ENCODE data around the gene BCAS3.
"Not testable (repeated sequence)": the region's sequence is repeated elsewhere in the genome, so short reads cannot be mapped to it uniquely, and the experiment has no call there.

The BCAS3 gene

DNA sequence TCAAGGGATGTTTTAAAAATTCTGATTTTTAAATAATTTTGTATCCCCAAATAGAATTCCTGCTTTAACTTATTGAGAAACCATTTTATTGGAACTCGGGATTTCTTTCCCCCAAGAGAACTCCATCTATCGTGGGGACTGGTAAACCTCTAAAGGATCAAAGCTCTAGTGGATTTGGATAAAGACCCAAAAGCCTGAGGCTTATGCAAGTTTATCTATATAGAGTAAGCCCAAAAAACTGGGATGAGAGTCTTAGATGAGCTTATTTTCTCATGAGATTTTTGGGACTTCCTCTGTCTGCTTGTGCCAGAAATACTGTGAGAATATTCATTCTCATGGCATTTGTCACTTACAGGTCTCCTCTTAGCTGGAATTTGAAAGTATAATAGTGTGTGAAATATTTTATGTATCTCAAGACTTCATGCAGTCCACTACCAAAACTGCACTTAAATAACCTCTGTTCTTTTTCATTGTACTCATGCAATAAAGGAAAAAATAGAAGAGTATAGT, 333.1 kb downstream of the BCAS3 start:
- Histone ChIP-seq H3K27ac (ENCODE audit: low read depth, low read length) (no peak overlapping the region), H3K4me1 (ENCODE audit: control insufficient read depth, insufficient read depth, low read length) (peaks cover 3% of the 10 kb centered on the region), H3K27me3 (ENCODE audit: control insufficient read depth, insufficient read depth, low read length) (no peaks in the 10 kb centered on the region), H3K36me3 (ENCODE audit: control insufficient read depth, insufficient read depth, low read length) (no peaks in the 10 kb centered on the region), H3K4me3 (ENCODE audit: low read length) (no peak overlapping the region), H3K9ac (ENCODE audit: low read length) (no peak overlapping the region)

DNA sequence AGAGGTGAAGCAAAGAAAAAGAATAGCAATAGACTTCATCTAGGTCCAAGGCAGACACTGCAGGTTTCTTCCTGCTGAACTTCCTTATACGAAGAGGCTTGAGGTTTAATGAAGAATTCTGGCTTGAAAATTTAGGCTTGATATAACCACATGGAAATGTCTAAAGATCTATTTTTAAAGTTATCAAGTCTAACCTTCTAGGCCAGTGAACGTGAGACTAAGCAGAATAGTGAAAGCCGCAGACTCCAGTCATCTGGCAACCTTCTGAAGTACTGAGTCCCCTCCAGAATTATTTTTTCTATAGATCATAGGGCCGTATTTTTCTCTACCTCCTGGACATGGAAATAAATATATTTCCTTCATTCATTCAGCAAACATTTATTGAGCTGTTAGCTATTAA, 333.6 kb downstream of the BCAS3 start:
- H3K4me1 ChIP-seq (ENCODE audit: control insufficient read depth, insufficient read depth, low read length): peaks cover 3% of the 10 kb centered on the region
- H3K27me3 ChIP-seq (ENCODE audit: control insufficient read depth, insufficient read depth, low read length): no peaks in the 10 kb centered on the region
- H3K9ac ChIP-seq (ENCODE audit: low read length): no peak overlapping the region
- H3K36me3 ChIP-seq (ENCODE audit: control insufficient read depth, insufficient read depth, low read length): no peaks in the 10 kb centered on the region
- no peak overlapping the region for H3K27ac ChIP-seq (ENCODE audit: low read depth, low read length)
- no peak overlapping the region for H3K4me3 ChIP-seq (ENCODE audit: low read length)

DNA sequence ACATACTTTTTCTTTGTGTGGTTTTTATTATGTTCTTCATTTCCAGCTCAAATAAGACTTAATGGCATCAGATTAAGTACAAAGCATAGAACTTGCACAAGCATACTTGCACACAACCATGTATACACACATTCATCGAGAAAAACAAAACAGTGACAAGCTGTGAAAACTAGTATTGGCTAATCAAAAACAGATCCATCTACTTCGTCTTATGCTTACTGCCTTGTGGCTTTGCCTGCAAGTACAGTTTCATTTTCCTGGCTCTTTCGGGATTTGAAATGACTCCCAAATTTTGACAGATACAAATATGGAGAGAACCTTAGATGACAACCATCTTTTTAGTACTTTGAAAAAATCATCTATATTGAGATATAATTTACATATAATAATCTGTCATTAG, 338.3 kb downstream of the BCAS3 start:
- Histone ChIP-seq H3K4me3 (ENCODE audit: low read length) (no peak overlapping the region), H3K27ac (ENCODE audit: low read depth, low read length) (no peak overlapping the region), H3K27me3 (ENCODE audit: control insufficient read depth, insufficient read depth, low read length) (no peaks in the 10 kb centered on the region), H3K36me3 (ENCODE audit: control insufficient read depth, insufficient read depth, low read length) (no peaks in the 10 kb centered on the region), H3K9ac (ENCODE audit: low read length) (no peak overlapping the region), H3K4me1 (ENCODE audit: control insufficient read depth, insufficient read depth, low read length) (no peaks in the 10 kb centered on the region)

DNA sequence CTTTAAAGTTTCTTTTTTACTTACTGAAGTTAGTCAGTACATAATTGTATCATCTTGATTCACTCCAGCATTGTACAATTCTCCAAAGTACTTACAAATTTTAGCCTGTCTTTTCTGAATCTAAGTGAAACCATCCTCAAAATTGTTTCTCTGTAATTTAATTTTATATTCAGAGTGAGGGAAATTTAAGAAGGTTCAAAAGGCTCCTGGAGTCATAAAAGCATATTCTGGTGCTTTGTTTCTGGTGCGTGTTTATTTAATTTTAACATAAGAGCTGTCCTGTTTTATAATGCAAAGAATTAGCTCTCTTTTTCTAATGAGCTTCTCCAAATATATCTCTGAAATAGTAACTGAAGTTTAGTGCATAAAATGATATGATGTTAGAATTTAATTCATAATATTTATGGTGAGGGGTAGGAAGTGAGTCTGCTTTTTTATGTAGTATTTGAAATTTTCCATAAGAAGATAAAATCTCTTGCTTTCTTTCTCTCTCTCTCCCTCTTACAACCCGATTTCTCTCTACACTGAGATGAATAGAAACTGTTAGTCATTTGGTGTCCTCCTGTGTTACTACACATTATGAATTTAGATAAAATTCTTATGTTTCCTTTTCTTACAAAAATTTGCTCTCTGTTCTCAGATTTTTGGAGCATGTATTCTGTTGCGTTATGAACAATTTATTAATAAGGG, 339.8 kb downstream of the BCAS3 start:
- no peaks in the 10 kb centered on the region for H3K36me3 ChIP-seq (ENCODE audit: control insufficient read depth, insufficient read depth, low read length)
- no peaks in the 10 kb centered on the region for H3K27me3 ChIP-seq (ENCODE audit: control insufficient read depth, insufficient read depth, low read length)
- H3K27ac ChIP-seq (ENCODE audit: low read depth, low read length): no peak overlapping the region
- no peaks in the 10 kb centered on the region for H3K4me1 ChIP-seq (ENCODE audit: control insufficient read depth, insufficient read depth, low read length)
- no peak overlapping the region for H3K9ac ChIP-seq (ENCODE audit: low read length)
- H3K4me3 ChIP-seq (ENCODE audit: low read length): no peak overlapping the region

DNA sequence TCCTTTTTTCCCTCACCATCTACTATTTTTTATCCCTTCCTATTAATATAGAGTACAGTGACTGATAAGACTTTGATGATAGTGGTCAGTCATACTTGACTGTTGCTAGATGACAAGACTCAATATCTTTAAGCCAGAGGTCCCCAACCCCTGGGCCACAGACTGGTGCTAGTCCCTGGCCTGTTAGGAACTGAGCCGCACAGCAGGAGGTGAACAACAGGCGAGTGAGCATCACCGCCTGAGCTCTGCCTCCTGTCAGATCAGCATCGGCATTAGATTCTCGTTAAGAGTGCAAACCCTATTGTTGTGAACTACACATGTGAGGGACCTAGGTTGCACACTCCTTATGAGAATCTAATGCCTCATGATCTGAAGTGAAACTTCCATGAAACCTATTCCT, 341.3 kb downstream of the BCAS3 start:
- no peak overlapping the region for H3K27ac ChIP-seq (ENCODE audit: low read depth, low read length)
- no peaks in the 10 kb centered on the region for H3K27me3 ChIP-seq (ENCODE audit: control insufficient read depth, insufficient read depth, low read length)
- no peaks in the 10 kb centered on the region for H3K36me3 ChIP-seq (ENCODE audit: control insufficient read depth, insufficient read depth, low read length)
- no peak overlapping the region for H3K4me3 ChIP-seq (ENCODE audit: low read length)
- H3K4me1 ChIP-seq (ENCODE audit: control insufficient read depth, insufficient read depth, low read length): no peaks in the 10 kb centered on the region
- H3K9ac ChIP-seq (ENCODE audit: low read length): no peak overlapping the region

DNA sequence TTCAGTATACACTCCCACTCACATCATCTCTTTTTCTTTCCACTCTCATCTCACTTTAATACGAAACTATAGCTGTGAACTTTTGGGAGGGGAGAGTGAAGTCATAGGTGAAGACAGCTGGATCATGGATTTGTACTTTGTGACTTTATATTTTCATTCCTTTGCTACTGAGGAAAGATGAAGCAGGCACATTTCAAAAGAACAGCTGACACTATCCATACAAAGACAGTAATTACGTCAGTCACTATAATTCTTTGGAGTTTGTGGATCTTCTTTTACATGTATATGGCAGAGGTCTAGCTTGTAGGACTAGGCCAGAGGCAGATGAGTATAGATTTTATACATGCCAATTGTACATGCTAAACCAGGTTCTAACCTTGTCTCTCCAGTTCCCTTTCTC, 346.3 kb downstream of the BCAS3 start:
- Histone ChIP-seq H3K4me3 (ENCODE audit: low read length) (no peak overlapping the region), H3K27ac (ENCODE audit: low read depth, low read length) (no peak overlapping the region), H3K27me3 (ENCODE audit: control insufficient read depth, insufficient read depth, low read length) (no peaks in the 10 kb centered on the region), H3K4me1 (ENCODE audit: control insufficient read depth, insufficient read depth, low read length) (no peaks in the 10 kb centered on the region), H3K9ac (ENCODE audit: low read length) (no peak overlapping the region), H3K36me3 (ENCODE audit: control insufficient read depth, insufficient read depth, low read length) (no peaks in the 10 kb centered on the region)

DNA sequence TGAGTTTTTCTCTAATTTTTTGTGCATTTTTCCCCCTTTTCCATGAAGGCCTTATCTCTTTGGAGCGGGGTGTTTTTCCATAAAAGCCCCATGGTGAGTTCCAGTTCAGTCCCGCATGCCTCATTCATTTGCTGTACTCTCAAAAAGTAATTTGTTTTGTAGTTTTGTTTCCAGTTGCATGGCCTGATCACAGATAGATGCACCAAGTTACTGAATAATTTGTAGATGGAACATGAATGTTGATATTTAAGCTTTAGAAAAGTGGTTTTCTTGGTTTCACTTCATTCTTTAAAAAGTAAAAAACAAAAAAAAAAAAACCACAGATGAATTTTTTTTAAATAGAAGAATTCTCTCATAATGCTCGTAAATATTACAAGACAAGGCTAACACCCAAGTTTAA, 349.2 kb downstream of the BCAS3 start:
- Histone ChIP-seq H3K27me3 (ENCODE audit: control insufficient read depth, insufficient read depth, low read length) (no peaks in the 10 kb centered on the region), H3K27ac (ENCODE audit: low read depth, low read length) (no peak overlapping the region), H3K9ac (ENCODE audit: low read length) (no peak overlapping the region), H3K4me1 (ENCODE audit: control insufficient read depth, insufficient read depth, low read length) (no peaks in the 10 kb centered on the region), H3K4me3 (ENCODE audit: low read length) (no peak overlapping the region), H3K36me3 (ENCODE audit: control insufficient read depth, insufficient read depth, low read length) (no peaks in the 10 kb centered on the region)

DNA sequence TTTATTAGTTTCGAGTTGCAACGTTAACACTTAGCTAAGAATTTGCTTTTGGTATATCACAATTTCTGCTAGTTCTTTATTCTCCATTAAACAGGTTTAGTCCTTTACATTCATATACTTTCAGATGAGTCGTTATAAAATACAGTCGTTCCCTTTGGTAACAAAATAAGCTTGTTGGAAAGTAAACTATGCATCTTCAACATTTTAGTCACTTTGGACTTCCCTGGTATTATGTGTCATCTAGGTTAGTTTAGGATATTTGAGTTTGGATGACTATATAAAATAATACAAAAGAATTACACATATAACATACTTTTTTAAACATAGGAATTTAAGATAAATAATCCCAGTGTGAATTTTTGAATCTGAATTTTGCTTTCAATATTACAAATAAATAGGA, 351.5 kb downstream of the BCAS3 start:
- no peaks in the 10 kb centered on the region for H3K36me3 ChIP-seq (ENCODE audit: control insufficient read depth, insufficient read depth, low read length)
- no peaks in the 10 kb centered on the region for H3K27me3 ChIP-seq (ENCODE audit: control insufficient read depth, insufficient read depth, low read length)
- H3K4me1 ChIP-seq (ENCODE audit: control insufficient read depth, insufficient read depth, low read length): no peaks in the 10 kb centered on the region
- H3K27ac ChIP-seq (ENCODE audit: low read depth, low read length): no peak overlapping the region
- H3K4me3 ChIP-seq (ENCODE audit: low read length): no peak overlapping the region
- H3K9ac ChIP-seq (ENCODE audit: low read length): no peak overlapping the region

DNA sequence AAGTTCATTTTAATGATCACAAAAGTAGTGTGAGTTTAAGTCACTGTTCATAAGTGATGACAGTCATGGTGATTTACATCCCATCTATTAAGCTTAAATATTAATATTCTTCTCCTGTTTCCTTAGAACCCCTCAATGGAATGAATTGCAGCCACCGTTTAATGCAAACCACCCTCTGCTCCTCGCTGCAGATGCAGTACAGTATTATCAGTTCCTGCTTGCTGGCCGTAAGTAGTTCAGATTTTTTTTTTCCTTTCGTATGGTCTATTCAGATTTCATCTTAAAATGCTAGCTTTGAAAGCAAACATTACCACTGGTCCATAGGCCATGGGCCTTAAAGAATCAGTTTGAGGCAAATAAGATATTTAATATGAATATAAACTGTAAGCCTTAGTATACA, 363.0 kb downstream of the BCAS3 start:
- Histone ChIP-seq H3K4me3 (ENCODE audit: low read length) (no peak overlapping the region), H3K36me3 (ENCODE audit: control insufficient read depth, insufficient read depth, low read length) (peaks cover under 1% of the 10 kb centered on the region), H3K4me1 (ENCODE audit: control insufficient read depth, insufficient read depth, low read length) (no peaks in the 10 kb centered on the region), H3K9ac (ENCODE audit: low read length) (no peak overlapping the region), H3K27ac (ENCODE audit: low read depth, low read length) (no peak overlapping the region), H3K27me3 (ENCODE audit: control insufficient read depth, insufficient read depth, low read length) (no peaks in the 10 kb centered on the region)

DNA sequence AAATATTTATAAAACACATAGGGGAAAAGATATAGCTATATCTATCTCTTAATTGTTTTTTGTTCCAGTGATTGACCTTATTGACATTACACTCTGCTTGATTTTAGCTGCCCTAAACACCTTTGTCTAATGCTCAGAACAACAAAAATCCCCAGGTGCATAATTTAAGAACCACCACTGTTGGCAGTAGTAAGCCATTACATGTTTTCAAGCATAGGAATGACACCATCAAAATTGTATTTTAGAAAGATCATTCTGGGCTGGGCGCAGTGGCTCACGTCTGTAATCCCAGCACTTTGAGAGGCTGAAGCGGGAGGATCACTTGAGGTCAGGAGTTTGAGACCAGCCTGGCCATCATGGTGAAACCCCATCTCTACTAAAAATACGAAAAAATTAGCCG, 364.7 kb downstream of the BCAS3 start:
- H3K9ac ChIP-seq (ENCODE audit: low read length); H3K4me3 ChIP-seq (ENCODE audit: low read length); H3K36me3 ChIP-seq (ENCODE audit: control insufficient read depth, insufficient read depth, low read length); H3K27ac ChIP-seq (ENCODE audit: low read depth, low read length); H3K27me3 ChIP-seq (ENCODE audit: control insufficient read depth, insufficient read depth, low read length); H3K4me1 ChIP-seq (ENCODE audit: control insufficient read depth, insufficient read depth, low read length): not testable (repeated sequence)

DNA sequence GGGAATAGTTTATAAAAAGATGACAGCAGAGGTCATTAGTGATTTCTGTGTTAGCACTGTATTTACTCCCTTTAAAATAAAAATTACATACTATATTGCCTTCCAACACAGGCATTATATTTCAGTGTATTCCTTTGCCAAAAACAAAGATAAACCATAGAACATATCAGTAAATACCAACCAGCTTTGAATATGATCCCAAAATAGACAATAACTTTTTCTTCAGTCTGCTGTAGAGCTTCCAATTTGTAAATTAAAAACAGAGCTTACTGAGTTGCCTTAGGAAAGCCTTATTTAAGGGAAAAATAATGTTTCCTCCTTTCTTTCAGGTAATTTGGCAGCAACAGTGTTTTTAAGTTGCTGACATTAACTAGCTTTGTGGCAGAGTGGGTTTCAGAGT, 369.9 kb downstream of the BCAS3 start:
- Histone ChIP-seq H3K27me3 (ENCODE audit: control insufficient read depth, insufficient read depth, low read length) (no peaks in the 10 kb centered on the region), H3K4me1 (ENCODE audit: control insufficient read depth, insufficient read depth, low read length) (no peaks in the 10 kb centered on the region), H3K9ac (ENCODE audit: low read length) (no peak overlapping the region), H3K36me3 (ENCODE audit: control insufficient read depth, insufficient read depth, low read length) (no peaks in the 10 kb centered on the region), H3K27ac (ENCODE audit: low read depth, low read length) (no peak overlapping the region), H3K4me3 (ENCODE audit: low read length) (no peak overlapping the region)

DNA sequence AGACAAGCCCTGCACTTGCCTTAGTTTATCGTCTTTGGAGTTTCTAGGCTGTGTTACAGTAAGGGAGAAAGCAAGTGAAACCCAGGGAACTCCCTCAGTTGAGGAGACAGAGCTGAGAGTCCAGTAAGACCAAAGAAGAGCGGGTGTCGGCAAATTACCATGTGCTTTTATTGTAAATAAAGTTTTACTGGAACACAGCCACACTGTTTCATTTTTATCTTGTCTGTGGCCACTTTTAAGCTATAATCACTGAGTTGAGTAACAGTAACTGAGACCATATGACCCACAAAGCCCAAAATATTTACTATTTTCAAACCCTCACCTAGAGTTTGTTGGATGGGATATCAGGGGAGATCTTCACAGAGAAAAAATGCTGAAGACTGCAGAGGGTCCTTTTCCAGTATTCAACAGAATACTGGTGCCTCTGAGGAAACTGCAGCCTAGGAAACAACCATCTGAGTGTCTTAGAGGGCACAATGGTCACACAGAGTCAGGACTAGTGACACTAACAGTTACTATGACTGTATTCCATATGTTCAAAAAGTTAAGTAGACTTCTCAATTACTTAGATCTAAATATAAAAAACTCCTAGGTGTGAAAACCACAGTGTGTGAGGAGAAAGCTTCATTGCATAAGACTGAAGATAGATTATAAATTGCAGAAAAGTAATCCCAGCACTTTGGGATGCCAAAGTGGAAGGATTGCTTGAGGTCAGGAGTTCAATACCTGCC, 370.9 kb downstream of the BCAS3 start:
- H3K4me3 ChIP-seq (ENCODE audit: low read length): no peak overlapping the region
- no peak overlapping the region for H3K27ac ChIP-seq (ENCODE audit: low read depth, low read length)
- H3K36me3 ChIP-seq (ENCODE audit: control insufficient read depth, insufficient read depth, low read length): no peaks in the 10 kb centered on the region
- no peak overlapping the region for H3K9ac ChIP-seq (ENCODE audit: low read length)
- H3K4me1 ChIP-seq (ENCODE audit: control insufficient read depth, insufficient read depth, low read length): no peaks in the 10 kb centered on the region
- H3K27me3 ChIP-seq (ENCODE audit: control insufficient read depth, insufficient read depth, low read length): no peaks in the 10 kb centered on the region

DNA sequence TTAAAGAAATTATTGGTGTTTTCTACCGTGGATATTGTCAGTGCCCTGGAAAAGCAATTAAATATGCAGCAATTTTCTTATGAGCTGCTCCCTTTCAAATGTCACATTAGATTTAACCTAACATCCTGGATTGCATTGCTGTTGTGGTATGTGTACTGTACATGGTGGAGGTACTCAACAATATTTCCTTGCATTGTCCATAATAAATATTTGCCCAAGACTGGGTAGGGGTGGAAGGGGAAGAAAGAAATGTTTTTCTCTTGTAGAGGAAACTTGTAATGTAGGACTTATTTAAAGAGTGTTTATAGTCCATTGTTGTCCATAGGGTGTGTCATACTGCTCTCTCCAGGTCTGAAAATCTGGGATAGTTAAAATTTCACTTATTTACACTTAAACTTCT, 375.8 kb downstream of the BCAS3 start:
- H3K4me1 ChIP-seq (ENCODE audit: control insufficient read depth, insufficient read depth, low read length): no peaks in the 10 kb centered on the region
- no peaks in the 10 kb centered on the region for H3K27me3 ChIP-seq (ENCODE audit: control insufficient read depth, insufficient read depth, low read length)
- H3K36me3 ChIP-seq (ENCODE audit: control insufficient read depth, insufficient read depth, low read length): no peaks in the 10 kb centered on the region
- no peak overlapping the region for H3K9ac ChIP-seq (ENCODE audit: low read length)
- H3K27ac ChIP-seq (ENCODE audit: low read depth, low read length): no peak overlapping the region
- H3K4me3 ChIP-seq (ENCODE audit: low read length): no peak overlapping the region

All from rectal smooth muscle tissue (tissue), 1 donor.